CD4-positive, alpha-beta T cell treated with Interleukin-2 at 100 ng/mL for 4 hours (primary cell): ENCODE measurements around the gene PRRT1B.
"Not testable (repeated sequence)": the region's sequence is repeated elsewhere in the genome, so short reads cannot be mapped to it uniquely, and the experiment has no call there.

Experiments used
- DNase-seq: peaks from one replicate; pipeline ENCODE4 v3.0.0-alpha.2; 2020; ENCODE audit warnings: low spot score

Gene PRRT1B

DNA sequence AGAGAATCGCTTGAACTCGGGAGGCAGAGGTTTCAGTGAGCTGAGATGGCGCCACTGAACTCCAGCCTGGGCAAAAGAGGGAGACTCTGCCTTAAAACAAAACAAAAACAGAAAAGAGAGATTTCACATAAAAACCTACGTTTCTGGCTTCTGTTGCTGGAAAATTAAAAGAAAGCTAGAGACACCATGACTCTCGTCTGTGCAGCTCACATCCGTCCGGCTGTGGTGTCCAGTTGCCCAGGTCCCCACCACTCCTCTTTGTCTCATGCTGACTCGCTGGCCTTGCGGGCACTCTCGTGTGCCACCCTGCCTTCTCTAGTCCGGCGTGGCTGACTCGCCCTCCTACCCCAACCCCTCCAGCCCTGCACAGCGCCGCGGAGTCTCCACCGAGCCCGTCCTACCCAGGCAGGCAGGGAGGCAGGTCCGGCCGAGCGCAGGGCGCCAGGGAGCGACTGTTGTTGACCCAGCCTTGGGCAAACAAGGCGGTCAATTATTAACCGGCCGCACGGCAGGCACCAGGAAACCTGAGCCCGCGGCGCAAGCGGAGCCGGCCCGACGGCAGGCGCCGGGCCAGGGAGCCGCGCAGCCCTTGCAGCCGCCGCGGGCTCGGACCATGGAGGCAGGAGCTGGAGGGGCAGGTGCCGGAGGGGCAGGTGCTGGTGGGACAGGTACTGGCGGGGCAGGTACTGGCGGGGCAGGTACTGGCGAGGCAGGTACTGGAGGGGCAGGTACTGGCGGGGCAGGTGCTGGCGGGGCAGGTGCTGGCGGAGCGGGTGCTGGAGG is at the start of gene PRRT1B:
TSS of gene PRRT1B (plus strand) at position 521 of the 783 bp plus-strand sequence. CDS start at position 614, 93 bp downstream.
- no peak for DNase-seq

- no peak for DNase-seq
These were observed 49.5 kb upstream of the PRRT1B start for GRCh38 chr9:131495785-131496184.

DNA sequence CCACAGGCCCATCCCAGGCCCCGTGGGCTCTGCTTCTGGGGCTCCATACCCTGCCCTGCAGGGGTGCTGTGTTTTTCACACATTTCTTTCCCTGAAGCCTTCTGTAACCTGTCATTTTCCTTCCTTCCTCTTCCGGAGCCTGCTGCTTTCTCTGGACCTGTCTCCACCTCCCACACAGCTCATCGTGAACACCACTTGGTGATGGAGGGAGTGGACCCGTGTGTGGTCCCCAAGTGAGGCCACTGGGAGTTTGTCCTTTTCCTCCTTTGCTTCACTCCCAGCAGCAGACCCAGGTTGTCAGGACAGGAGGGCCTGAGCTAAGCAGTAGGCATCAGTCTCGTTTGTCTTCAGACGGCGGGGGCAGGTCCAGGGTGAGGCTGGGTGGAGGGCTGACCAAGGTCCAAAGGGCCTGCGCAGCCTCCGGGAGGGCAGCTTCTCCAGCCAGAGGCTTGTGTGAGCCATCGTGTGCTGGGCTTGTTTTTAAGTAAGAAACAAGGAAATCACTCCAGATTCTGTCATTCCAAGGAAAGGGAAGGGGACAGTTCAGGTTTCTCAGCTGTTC is 48.4 kb upstream of the PRRT1B start:
- DNase-seq: no peak

DNA sequence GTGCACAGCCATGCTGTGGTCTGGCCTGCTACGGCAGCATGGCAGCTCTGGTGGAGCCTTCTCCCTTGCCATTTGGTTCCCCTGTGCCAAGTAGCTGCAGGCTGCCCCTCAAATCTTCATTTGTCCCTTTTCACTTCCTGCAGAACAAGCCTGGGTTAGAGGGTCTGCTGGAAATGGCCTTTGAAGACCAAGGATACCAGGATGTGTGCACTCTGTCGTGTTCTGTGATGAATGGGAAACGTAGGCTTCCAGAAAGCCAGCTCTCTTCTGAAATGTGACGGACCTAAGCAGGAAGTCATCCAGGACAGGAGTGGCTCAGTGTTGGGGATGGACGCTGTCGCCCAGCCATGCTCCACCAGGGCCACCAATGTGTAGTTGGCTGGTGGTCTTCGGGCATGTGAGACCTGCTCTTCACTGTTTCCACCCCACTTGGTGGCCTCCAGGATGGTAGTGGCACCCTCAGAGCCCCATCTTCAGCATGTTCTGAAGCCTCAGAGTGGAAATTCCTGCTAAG is 46.0 kb upstream of the PRRT1B start:
- no peak for DNase-seq

GRCh38 chr9:131500377-131500776 is 44.9 kb upstream of the PRRT1B start:
- peak; percentile 76 for DNase-seq

DNA sequence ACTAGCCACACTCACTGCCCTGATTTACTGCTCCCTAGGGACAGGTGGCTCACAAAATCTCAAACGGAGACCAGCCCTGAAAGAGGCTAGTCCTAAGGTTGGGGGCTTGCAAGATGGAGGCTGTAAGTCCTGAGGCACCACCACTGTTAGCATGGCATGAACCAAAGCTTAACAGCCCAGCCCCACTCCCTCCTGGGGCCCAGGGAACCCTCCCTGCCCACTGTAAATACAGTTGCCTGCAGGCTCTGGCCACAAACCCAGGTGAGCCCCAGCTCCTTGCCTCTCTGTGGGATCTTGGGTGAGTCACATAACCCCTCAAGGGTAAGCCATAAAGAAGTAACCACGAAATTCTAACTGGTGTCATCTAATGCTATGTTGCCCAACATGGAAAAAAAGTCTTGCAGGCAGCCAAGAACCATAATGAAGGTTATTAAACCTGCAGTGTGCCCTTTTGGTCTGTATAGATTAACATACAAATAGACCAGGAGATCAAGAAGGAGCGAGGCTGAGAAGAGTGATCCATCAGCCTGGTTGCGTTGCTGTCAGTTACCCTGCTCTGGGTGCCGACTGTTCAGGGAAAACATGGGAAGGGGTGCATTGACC is 44.3 kb upstream of the PRRT1B start:
- peak; percentile 70 for DNase-seq

DNA sequence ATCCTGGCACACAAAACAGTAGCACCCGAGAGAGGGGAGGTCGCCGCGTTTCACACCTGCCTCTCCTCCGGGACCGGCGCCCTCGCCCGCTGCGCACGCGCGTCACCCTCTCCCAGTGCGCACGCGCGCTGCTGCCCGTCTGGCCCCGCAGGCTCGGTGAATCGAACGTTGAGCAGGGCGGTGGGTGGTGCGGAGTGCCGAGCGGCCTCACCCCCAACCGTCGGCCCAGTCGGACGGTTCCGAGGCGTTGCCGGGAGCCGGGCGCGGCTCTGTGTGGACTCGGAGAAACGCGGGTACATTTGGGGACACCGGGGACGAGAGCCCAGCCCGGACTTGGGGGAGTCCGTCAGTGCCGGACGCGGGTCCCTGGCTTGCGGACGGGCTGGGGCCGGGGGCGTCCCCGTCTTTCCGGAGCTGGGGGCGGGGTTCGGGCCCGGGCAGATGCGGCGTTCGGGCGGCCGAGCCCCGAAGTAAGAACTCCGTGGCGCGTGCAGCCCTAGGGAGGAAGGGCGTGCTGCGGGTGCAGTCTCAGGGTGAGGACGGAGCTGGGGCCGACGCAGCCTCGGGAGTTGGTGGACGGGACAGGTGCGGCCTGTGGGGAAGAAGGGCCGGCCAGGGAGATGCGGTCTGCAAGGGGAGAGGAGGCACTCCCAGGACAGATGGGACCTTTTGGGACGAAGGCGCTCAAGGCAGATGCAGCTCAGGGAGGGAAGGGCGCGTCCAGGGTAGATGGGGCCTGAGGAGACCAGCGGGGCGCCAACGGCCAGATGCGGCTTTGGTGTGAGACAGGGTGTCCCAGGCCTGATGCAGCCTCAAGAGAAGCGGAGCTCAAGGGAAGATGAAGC is 42.3 kb upstream of the PRRT1B start, which contains the start of gene POMT1:
TSS of gene POMT1 (plus strand) at position 138 of the 845 bp plus-strand sequence. CDS start 1,301 bp downstream, outside the sequence.
- DNase-seq: peak; percentile 90

DNA sequence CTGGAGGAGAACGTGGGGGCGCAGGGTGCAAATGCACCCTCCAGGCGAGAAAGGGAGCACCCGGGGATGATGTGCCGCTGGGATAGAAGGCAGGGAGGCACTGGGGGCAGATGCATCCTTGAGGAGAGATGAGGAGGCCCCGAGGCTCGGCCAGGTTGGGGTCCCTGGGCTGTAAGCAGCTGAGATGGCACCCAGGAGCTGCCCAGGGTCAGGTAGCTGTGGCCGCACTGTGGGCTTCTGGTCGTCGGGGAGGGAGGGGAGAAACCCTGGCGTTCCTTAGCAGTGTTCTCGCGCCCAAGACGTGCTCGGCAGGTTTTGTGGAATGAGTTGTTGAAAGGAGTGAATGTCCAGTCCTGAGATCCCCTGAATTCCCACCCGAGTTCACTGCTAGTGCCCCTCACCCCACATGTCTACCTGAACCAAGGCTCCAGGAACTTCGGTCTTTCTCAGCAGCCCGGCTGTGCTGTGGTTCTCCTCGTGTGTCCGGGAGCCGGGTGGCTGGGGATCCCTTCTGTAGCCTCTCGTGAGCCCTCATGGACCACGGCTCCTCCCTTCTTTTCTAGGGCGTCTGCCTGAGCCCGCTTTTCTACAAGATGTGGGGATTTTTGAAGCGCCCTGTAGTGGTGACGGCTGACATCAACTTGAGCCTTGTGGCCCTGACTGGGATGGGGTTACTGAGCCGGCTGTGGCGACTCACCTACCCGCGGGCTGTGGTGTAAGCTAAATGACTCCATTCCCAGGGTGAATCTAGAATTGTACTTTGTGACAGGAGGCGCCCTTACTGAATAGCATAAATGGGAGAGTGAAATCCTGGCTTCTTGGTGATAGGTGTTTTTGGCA is 41.5 kb upstream of the PRRT1B start:
- DNase-seq: peak; percentile 63

GRCh38 chr9:131505012-131505411 is 40.3 kb upstream of the PRRT1B start:
- no peak for DNase-seq

DNA sequence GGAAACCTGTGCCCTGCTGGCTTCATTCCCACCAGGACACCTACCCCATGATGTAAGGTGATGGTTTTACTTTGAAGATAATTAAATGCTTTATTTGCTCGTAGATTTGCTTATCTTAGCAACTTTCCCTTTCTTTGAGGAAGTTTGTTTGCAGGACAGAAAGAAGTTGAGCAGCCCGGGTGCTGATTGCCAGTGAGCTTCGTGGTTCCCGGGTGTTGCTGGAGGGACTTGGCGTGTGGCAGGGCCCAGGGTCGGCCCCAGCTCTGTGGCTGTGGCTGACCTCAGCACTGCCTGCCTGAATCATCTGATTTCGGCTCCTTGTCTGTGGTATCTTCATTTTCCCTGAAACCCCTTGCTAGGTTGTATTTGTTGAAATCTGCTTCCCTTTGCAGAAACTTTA is 33.9 kb upstream of the PRRT1B start:
- DNase-seq: no peak

DNA sequence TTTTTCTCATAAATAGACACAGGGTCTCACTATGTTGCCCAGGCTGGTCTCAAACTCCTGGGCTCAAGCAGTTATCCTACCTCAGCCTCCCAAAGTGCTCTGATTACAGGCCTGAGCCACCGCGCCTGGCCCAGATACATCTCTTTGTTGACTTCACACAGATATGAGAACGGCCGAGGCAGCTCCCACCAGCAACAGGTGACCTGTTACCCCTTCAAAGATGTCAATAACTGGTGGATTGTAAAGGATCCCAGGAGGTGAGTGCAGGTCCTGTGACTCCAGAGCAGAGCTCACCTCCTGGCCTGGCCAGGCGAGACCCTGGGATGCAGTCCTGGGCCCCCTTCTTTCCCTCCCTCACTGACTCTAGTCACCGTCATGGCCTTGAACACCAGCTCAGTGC is 33.4 kb upstream of the PRRT1B start:
- no peak for DNase-seq

- DNase-seq: no peak
These were observed 32.1 kb upstream of the PRRT1B start for GRCh38 chr9:131513177-131513576.

DNA sequence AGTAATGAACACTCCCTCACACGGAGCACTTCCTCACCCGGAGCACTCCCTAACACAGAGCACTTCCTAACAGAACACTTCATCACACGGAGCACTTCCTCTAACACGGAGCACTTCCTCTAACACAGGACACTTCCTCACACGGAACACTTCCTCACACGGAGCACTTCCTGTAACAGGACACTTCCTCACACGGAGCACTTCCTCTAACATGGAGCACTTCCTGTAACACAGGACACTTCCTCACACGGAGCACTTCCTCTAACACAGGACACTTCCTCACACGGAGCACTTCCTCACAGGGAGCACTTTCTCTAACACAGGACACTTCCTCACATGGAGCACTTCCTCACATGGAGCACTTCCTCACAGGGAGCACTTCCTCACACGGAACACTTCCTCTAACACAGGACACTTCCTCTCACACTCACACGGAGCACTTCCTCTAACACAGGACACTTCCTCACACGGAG is 29.7 kb upstream of the PRRT1B start:
- not testable (repeated sequence) for DNase-seq

GRCh38 chr9:131516100-131516499 is 29.2 kb upstream of the PRRT1B start:
- DNase-seq: no peak

DNA sequence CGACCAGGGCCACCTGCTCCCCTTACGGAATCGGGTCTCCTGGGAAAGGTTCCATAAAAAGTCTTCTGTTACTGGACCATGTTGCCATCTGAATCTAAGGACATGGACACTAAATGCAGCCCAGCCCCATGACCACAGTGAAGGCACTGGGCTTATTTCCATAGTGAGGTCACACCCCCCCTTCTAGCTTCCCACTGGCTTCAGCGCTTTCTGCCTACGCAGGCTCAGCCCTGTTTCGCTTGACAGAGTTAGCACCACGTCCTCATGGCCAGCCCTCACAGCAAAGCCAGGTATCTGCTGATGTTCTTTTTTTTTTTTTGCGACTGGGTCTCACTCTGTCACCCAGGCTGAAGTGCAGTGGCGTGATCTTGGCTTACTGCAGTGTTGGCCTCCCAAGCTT is 28.4 kb upstream of the PRRT1B start:
- no peak for DNase-seq

DNA sequence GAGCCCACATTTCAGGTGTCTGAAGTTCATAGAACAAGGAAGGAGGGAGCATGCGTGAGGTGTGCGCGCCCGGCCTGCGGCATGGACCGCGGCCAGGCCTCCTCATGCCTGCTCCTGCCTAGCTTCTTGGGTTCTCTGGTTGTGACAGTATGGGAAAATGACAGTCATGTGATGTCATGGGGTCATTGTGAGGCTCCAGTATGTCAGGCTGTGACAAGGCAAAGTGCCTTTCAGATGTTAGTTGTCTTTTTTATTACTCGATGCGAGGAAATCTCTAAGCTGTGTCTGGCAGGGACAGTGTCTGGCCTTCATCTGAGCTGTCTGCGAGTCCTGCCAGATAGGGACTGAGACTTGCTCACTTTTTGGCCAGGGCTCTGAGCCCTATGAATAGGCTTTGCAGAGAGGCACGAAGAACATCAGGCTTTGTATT is 27.5 kb upstream of the PRRT1B start:
- DNase-seq: no peak

GRCh38 chr9:131518553-131518952 is 26.8 kb upstream of the PRRT1B start:
- DNase-seq: no peak

DNA sequence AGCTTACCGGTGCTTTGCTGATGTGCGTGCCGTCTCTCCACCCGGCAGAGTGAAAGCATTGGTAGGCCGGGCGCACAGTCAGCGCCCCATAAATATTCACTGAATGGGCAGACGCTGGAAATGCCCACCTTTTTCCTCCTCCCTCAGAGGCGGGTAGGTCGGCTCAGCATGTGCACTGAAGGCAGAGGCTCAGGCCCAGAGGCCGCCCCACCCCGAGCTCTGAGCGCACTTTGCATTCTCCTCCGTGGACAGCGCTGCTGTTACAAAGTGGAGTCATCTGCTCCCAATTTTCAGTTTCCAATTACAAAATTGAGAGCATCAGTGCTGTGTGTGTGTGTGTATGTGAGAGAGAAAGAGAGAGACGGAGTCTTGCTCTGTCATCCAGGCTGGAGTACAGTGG is 24.8 kb upstream of the PRRT1B start:
- DNase-seq: no peak

GRCh38 chr9:131521203-131521602 is 24.1 kb upstream of the PRRT1B start:
- no peak for DNase-seq

- DNase-seq: no peak
These were observed 23.5 kb upstream of the PRRT1B start for GRCh38 chr9:131521822-131522221.
